ENCODE results near the gene CTCFL.

Gene CTCFL

DNA sequence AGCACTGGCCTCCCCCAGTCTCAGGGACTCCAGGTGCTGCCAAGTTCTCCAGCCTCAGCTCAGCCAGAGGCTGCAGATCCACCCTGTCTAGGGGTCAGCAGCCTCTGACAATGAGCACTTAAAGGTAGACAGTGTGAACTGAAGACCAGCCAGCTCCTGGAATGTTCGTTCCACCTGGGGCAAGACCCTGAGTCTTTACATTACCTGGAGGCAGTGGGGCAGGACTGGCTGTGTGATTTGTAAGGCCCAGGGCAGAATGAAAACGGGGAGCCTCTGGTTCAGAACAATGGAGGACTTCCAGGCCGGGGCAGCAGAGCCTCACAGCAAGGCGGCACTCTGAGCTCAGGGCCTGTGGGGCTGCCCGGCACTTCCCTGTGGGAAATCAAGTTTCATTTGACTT, 65.0 kb downstream of the CTCFL start:
- DNase-seq, result no peak

DNA sequence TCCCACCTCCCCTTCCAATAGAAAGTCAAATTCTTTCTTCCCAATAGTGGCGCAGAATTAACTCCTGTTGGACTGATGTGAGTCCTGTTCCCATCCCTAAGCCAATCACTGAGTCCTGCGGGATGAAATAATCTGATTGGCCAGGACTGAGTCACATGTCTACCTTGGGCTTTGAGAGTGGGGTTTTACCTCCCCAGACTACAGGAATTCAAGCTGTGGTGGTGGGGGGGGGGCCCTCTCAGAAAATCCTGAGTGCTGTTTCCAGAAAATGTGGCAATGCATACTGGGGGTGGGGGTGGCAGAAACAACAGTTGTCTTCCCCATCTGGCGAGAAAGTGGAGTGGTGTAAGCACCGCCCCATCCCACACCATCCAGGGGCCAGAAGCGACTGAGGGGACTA, 65.7 kb downstream of the CTCFL start:
- DNase-seq, result no peak

DNA sequence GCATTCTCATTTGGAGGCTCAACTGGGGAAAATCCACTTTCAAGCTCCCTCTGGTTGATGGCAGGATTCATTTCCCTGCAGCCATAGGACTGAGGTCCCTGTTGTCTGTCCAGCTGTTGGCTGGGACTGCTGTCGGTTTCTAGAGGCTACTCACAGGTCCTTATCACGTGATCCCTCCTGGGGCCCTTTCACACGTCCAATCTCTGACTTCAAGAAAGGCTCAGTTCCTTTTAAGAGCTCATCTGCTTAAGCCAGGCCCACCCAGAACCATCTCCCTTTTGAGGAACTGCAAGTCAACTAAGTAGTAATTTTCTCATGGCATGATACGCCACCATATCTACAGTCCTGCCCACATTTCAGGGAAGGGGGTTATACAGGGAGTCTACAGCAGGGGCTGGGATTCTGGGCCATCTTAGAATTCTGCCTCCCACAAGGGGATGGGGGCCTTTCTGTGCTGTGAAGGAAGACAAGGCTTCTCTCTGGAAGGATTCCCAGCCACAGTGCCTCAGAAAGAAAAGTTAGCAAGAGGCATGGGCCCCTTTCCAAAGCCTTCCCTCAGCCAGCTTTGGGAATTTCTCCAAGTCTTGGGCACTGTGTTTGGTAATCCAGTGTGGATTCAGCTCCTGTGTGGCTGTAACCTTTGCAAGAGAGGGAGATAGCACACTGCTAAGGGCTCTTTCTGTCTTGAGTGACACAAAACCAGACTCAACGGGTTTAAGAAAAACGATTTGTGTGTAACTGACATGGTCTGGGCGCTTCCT, 66.4 kb downstream of the CTCFL start:
- DNase-seq, result no peak

DNA sequence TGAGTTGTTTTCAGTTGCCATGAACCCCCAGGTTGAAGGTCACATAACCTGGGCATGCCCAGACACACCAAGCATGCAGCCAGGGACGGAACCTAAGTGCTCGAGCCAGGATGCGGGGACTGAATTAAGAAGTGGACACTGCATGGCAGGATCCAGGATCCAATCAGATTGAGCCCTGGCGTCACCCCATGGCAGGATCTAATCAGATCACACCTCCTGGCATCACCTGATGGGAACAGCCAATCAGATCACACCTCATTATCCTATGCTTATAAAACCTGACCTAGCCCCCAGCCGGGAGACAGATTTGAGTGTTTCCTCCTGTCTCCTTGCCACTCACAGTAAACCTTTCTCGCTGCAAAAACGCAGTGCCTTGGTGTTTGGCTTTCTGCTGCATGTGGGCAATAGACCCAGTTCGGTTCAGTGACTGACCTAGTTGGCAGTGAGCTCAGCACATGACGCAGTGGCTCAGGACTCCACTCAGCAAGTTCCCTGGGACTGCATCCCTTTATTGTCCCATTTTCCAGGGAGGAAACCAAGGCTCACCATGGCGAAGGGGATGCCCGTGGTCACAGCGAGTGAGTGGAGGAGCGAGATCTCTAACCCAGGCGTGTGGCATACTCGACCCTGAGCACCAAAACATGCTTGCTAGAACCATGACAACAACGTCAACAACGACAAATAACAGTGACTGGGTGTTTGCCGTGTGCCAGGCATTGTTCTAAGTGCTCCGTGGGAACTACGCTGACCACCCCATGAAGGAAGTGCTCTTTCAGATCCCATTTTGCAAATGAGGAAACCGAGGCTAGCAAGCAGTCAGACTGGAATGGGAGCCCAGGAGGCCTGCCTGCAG, 67.5 kb downstream of the CTCFL start:
- DNase-seq, result no peak

DNA sequence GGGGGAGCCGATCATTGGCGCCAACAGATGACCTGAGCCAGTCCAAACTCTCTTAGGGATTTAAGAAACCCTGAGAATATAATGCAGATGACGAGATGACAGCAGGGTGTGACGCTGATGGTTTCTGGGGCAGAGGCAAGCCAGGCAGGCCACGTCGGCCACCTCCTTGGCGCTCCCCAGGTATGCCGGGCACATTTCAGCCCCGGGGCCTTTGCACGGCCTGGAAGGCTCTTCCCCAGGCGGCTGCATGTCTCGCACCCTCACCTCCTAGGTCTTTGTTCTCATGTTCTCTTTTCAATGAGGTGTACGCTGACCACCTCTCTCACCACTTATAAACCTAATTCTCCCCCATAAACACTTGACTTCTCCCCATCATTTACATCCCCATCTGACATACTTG, 68.8 kb downstream of the CTCFL start:
- no peak for DNase-seq

DNA sequence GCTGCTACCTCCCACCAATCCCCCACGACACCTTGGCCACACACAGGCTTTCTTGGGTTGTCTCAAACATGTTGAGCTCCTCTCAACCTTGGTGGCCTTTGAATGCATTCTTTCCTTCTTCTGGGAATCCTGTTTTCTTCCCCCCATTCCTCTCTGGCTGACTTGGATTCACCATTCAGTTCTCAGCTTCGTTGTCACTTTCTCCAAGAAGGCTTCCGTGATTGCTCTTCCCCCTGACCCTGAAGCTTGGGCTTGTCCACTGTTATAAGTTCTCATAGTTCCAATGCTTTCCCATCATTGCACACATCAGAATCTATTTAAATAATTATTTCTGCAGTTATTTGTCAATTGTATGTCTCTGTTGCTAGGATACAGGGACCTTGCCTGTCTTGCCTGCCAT, 69.6 kb downstream of the CTCFL start:
- DNase-seq, result no peak

DNA sequence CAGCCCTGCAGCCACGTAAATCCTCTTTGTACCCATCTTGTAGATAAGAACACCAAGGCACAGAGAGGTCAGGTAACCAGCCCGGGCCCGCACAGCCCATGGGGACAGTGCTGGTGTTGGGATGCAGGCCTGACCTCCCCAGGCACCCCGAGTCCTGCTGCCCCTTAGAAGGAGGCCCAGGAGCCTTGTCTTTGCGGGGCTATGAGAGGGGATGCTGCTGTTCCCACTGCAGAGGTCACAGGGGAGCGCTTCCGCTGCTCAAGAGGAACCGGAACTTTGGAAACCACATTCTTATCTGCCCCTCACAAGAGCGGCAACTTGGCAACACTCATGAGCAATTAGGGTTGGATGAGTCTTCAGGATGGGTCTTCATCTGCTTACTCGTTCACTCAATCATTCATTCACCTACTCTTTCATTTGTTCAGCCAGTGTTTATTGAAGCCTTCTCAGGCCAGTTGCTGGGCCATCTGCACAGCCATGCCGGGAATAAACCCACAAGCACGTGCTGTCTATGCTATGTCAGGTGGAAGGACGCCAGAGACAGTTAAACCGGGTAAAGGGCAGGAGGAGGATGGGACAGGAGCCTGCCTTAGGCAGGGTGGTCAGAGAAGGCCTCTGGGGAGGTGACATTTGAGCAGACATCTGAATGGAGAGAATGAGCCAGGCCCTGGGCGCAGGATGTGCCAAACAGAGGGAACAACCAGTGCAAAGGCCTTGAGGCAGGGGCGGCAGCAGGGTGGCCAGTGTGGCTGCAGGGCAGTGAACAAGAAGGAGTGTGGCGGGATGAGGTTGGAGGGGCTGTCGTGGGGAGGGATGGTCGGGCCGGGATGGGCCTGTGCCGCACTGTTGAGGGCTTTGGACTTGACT, 72.9 kb downstream of the CTCFL start:
- DNase-seq, result no peak

DNA sequence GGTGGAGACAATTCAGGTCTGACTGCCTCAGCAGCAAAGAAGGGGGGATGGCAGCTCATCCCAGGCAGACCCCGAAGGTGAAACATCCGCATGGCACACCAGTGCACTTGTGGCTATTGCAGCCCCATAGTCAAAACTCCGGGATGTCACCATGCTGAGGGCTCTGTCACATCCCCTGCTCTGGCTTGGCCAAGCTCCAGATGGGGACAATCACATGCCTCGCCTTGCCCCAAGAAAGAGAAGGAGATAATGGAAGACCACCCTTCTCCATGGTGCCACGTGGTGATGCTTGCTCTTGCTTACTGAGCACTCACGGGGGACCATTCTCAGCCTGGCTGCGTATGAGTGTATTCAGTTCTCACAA, 73.5 kb downstream of the CTCFL start:
- no peak for DNase-seq

DNA sequence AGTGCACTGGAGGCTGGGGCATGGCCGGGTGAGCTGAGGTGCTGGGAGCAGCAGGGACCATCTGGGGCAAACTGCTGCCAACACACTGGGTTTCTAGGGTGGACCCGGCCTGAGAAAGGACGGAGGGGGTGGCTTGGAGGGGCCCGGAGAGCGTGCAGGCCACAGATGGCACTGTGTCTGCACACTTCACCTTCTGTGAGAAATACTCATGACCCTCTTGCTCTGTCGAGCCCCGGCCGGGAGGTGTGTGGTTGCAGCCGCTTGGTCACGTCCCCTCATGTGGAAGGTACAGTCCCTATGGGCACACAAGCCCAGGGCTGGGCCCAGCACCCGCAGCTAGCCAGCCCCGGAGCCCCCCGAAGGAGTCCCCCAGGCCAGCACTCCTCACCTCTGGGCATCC, 74.0 kb downstream of the CTCFL start:
- DNase-seq, result no peak

DNA sequence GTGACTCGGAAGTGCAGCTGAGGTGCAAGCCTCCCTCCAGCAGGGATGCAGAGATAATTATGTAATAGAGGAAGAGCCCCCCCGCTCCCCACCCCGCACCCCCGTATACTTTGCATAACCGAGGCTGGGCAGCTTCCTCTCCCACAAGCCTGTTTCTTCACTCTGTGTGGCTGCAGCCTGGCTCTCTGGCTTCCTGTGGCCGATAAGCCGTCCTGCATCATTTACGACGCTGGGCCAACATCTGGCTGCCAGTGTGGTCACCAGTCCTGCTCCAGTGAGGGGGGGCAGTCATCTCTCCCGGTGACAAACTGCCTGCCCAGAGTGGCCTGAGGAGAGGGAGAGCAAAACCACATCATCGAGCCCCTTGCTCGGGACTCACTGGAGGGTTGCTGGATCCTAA, 74.5 kb downstream of the CTCFL start:
- no peak for DNase-seq

DNA sequence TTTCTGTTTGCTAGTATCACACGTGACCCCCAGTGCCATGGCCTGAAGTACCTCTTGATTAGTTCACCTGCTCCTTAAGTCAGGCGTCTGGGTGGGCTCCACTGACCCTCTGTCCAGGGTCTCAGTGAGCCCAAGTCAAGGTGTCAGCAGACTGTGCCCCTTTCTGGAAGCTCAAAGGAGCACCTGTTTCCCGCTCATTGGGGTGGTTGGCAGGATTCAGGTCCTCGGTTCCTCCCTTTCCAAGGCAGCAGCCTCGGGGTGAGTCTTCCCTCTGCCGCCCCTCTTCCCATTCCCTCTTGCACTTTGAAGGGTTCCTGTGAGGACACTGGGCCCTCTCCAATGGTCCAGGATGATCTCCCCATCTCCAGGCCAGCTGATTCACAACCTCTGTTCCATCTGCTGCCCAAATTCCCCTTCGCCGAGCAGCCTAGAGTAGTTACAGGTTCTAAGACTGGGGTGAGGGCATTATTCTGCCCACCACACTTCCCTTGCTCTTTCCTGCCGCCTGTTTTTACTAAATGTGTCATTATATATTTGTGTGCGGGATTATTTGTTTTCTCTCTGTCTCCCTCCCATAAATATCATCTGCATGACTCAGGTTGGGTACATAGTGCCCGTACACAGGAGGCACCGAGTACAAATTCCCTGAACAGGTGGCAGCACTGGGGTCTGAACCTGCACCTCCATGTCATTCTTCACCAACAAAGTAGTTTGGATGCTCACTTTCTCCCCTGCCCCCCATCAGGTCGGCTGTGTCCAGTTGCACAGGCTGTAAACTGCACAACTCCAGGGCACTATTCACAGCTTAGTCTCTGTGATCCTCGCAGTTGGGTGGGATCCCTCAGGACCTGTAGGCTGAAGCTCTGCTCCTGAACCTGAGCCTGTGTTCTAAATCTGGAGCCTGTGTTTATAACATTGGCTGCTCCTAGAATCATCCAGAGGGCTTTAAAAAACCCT, 75.3 kb downstream of the CTCFL start:
- no peak for DNase-seq

DNA sequence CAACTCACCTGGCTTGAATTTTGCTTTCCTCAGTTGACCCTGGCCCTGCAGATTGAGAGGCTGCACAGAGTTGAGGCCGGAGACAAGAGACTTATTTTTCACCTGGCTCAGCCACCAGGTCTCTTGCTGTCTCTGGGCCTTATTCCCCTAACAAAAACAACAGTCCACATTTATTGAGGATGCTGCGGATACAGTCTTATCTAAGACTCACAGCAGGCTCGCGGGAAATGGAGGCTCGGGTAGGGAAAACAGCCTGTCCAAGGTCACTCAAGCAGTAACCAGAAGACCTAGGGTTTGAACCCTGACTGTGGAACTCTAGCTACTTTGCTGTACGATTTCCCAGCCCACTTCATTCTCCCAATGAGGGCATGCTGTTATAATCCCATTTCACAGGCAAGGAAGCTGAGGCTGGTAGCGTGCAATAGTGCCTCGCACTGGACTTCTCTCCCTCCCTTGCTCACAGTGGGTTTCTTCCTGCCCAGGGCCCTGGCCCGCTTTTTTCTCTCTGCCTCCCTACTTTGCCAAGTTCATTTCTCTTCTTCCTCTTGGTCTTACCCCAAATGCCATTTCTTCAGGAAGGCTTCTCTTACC, 76.1 kb downstream of the CTCFL start:
- DNase-seq, result no peak

Measured in SHP77 treated with DMSO at 0.1 percent for 48 hours (cell line).